ENCODE results near the gene C6orf163. TPM values are rescaled to one million over a fixed set of nuclear protein-coding genes. Genes with fewer than 3 reads are reported as not detected.

Gene C6orf163
- total and polyA plus RNA-seq, 2 donors (not counting 1 experiment from before 2014, with no cell fraction given): 0.57 to 10.0 TPM

- ChIA-PET CTCF (no interaction called here), POLR2A (no interaction called here)
- Histone ChIP-seq H3K9me3 (ENCODE audit: control extremely low read depth in 1 of 3, control insufficient read depth in 2 of 3, insufficient read depth in 1 of 3, low read length in 2 of 3) (no peaks in the 10 kb centered on the region), H3K4me1 (ENCODE audit: control insufficient read depth in 2 of 2, insufficient read depth in 2 of 2, low read length in 2 of 2) (no peaks in the 10 kb centered on the region), H3K4me3 (ENCODE audit: control extremely low read depth in 1 of 5, extremely low read depth in 1 of 5, insufficient read depth in 1 of 5, low read depth in 2 of 5, low read length in 4 of 5) (no peak overlapping the region), H3K27me3 (replicated peaks in 1 of 4; ENCODE audit: control extremely low read depth in 1 of 4, control insufficient read depth in 3 of 4, insufficient read depth in 4 of 4, low read length in 3 of 4) (no peaks in the 10 kb centered on the region), H3K79me2 (ENCODE audit: control insufficient read depth, insufficient read depth, low read length) (no peaks in the 10 kb centered on the region), H3K9ac (ENCODE audit: low read length) (no peak overlapping the region), H2AFZ (ENCODE audit: insufficient read depth, low read depth, low read length, poor library complexity, severe bottlenecking) (no peak overlapping the region), H4K20me1 (ENCODE audit: control insufficient read depth, insufficient read depth, low read length, poor library complexity, severe bottlenecking) (no peaks in the 10 kb centered on the region), H3K4me2 (replicated peaks; ENCODE audit: low read depth, low read length, poor library complexity, severe bottlenecking) (no peak overlapping the region), H3K36me3 (replicated peaks in 1 of 2; ENCODE audit: control extremely low read depth in 1 of 2, control insufficient read depth in 1 of 2, extremely low read depth in 1 of 2, insufficient read depth in 2 of 2, low read length in 1 of 2) (peaks cover 0 to 2% of the 10 kb centered on the region in 2 experiments), H3K27ac (ENCODE audit: low read length in 2 of 2) (no peak overlapping the region)
- ATAC-seq (ENCODE audit: low read depth): no peak
- no peak for TF ChIP-seq EZH2 (IDR thresholded peaks at IDR 0.05; ENCODE audit: borderline replicate concordance, insufficient read depth, low read depth, low read length, poor library complexity, severe bottlenecking)
- Mint-ChIP-seq H3K4me1 (no peaks in the 10 kb centered on the region), H3K4me3 (no peak overlapping the region), H3K27me3 (no peaks in the 10 kb centered on the region), H3K9me3 (ENCODE audit: insufficient read depth) (peaks cover 2% of the 10 kb centered on the region), H3K27ac (no peak overlapping the region)
- intact Hi-C loops (cut with micrococcal nuclease): no loop called here
- no CpG with 5 or more reads among the region's 3 CpGs for WGBS (ENCODE audit: insufficient coverage)
- no peak for DNase-seq
Observed at GRCh38 chr6:87357479-87358196, 13.0 kb downstream of the C6orf163 start.

DNA sequence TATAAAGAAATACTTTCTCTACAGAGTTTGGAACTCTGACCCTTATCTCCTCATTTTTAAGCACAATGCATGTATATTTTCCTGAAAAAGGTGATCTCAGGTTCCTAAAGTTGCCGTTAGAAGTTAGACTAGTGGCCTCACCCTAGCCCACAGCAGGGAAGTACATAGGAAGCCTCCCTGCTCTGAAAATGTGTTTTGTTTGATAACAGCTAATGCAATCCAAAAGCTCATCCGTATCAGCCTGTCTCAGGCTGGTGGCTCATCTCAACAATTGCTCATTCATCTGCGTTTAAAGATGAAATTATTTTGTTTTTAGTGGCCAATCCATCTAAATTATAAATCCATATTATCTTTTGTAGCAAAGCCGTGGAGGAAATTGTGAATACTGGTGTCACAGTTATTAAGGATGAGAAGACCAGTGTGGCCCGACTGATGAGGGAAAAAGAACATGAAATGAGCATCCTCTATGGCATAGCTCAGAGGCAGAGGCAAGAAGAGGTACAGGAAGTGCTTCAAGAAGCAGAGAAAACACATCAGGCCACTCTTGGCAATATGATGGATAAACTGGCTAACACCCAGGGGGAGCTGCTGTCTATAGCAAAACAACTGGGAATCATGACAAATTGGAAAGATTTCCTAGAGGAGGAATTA lies 20.1 kb downstream of the C6orf163 start:
- peaks cover 0 to 13% (median 2%) of the 10 kb centered on the region in 3 donors for H3K9me3 ChIP-seq (ENCODE audit: control extremely low read depth in 1 of 3, control insufficient read depth in 2 of 3, insufficient read depth in 1 of 3, low read length in 2 of 3)
- H3K36me3 ChIP-seq (replicated peaks in 1 of 2; ENCODE audit: control extremely low read depth in 1 of 2, control insufficient read depth in 1 of 2, extremely low read depth in 1 of 2, insufficient read depth in 2 of 2, low read length in 1 of 2): no peaks in the 10 kb centered on the region
- no peak overlapping the region for H3K4me3 Mint-ChIP-seq
- H3K27ac Mint-ChIP-seq: no peak overlapping the region
- no peaks in the 10 kb centered on the region for H3K27me3 ChIP-seq (replicated peaks in 1 of 4; ENCODE audit: control extremely low read depth in 1 of 4, control insufficient read depth in 3 of 4, insufficient read depth in 4 of 4, low read length in 3 of 4)
- WGBS (ENCODE audit: insufficient coverage): 88% methylated on average over 1 of the region's 5 CpGs
- POLR2A ChIA-PET: no interaction called here
- CTCF ChIA-PET: interaction anchor here (1.7 kb wide), 1 partner anchor 28 kb away, joined by 6 read pairs; no protein-coding TSS in a partner anchor
- H3K79me2 ChIP-seq (ENCODE audit: control insufficient read depth, insufficient read depth, low read length): no peaks in the 10 kb centered on the region
- H2AFZ ChIP-seq (ENCODE audit: insufficient read depth, low read depth, low read length, poor library complexity, severe bottlenecking): no peak overlapping the region
- intact Hi-C loops (cut with micrococcal nuclease): no loop called here
- H3K4me2 ChIP-seq (replicated peaks; ENCODE audit: low read depth, low read length, poor library complexity, severe bottlenecking): no peak overlapping the region
- H3K9ac ChIP-seq (ENCODE audit: low read length): no peak overlapping the region
- H3K27me3 Mint-ChIP-seq: no peaks in the 10 kb centered on the region
- no peaks in the 10 kb centered on the region for H4K20me1 ChIP-seq (ENCODE audit: control insufficient read depth, insufficient read depth, low read length, poor library complexity, severe bottlenecking)
- no peaks in the 10 kb centered on the region for H3K4me1 ChIP-seq (ENCODE audit: control insufficient read depth in 2 of 2, insufficient read depth in 2 of 2, low read length in 2 of 2)
- H3K27ac ChIP-seq (ENCODE audit: low read length in 2 of 2): no peak overlapping the region
- H3K9me3 Mint-ChIP-seq (ENCODE audit: insufficient read depth): peaks cover 14% of the 10 kb centered on the region
- DNase-seq (no peak), ATAC-seq (ENCODE audit: low read depth) (no peak)
- no peak overlapping the region for H3K4me3 ChIP-seq (ENCODE audit: control extremely low read depth in 1 of 5, extremely low read depth in 1 of 5, insufficient read depth in 1 of 5, low read depth in 2 of 5, low read length in 4 of 5)
- TF ChIP-seq EZH2 (IDR thresholded peaks at IDR 0.05; ENCODE audit: borderline replicate concordance, insufficient read depth, low read depth, low read length, poor library complexity, severe bottlenecking) (no peak), CTCF (IDR thresholded peaks at IDR 0.05) (no peak)
- H3K4me1 Mint-ChIP-seq: no peaks in the 10 kb centered on the region

All from B cell (primary cell).